MCF 10A (cell line): ENCODE data around the gene RBFOX2. TPM values are rescaled to one million over a fixed set of nuclear protein-coding genes. Genes with fewer than 3 reads are reported as not detected.

Experiments used
- BruUV-seq: library from RNA; stranded (reverse); fragments of 400-500 nt; replicated peaks from 2 replicates; lab custom pipeline; 2021; lab: Mats Ljungman, UMichigan
- CTCF ChIA-PET: fragments of 300-600 bp; sonication (Branson Sonifier 250); formaldehyde crosslinking; extraction: SDS; loops from one replicate; lab custom pipeline; 2021; ENCODE audit warnings: antibody characterized with exemption, inconsistent platforms; lab: Yijun Ruan, JAX
- POLR2A ChIA-PET: fragments of 300-600, 350-650 bp; sonication (Branson Sonifier 250); formaldehyde crosslinking; extraction: SDS; loops from one replicate; lab custom pipeline; 2020; ENCODE audit warnings: antibody characterized with exemption, inconsistent platforms; lab: Yijun Ruan, JAX
- DNase-seq: peaks from one replicate; pipeline ENCODE4 v3.0.0-alpha.2; 2018; ENCODE audit not compliant: unreplicated experiment
- H3K27ac Mint-ChIP-seq: one replicate; pipeline ENCODE4 v1.8.0; 2022; ENCODE audit warnings: mild to moderate bottlenecking, low read depth, mixed read lengths; ENCODE audit not compliant: unreplicated experiment
- H3K27me3 Mint-ChIP-seq: one replicate; pipeline ENCODE4 v1.8.0; 2022; ENCODE audit warnings: mixed read lengths; ENCODE audit not compliant: insufficient read depth, unreplicated experiment
- H3K36me3 Mint-ChIP-seq: one replicate; pipeline ENCODE4 v1.8.0; 2022; ENCODE audit warnings: mild to moderate bottlenecking, moderate library complexity, mixed read lengths; ENCODE audit not compliant: insufficient read depth, unreplicated experiment
- H3K4me1 Mint-ChIP-seq: one replicate; pipeline ENCODE4 v1.8.0; 2022; ENCODE audit warnings: mixed read lengths; ENCODE audit not compliant: insufficient read depth, unreplicated experiment
- H3K4me3 Mint-ChIP-seq: one replicate; pipeline ENCODE4 v1.8.0; 2022; ENCODE audit warnings: mild to moderate bottlenecking, moderate library complexity, mixed read lengths; ENCODE audit not compliant: unreplicated experiment
- H3K9me3 Mint-ChIP-seq: one replicate; pipeline ENCODE4 v1.8.0; 2022; ENCODE audit warnings: mixed read lengths; ENCODE audit not compliant: unreplicated experiment
- intact Hi-C: fragments of 100-400 bp; cut with micrococcal nuclease; formaldehyde crosslinking; loops from 2 replicates; pipeline ENCODE4 v1.14.1; 2022
- total RNA-seq: library from RNA; stranded (reverse); gene quantifications from 2 replicates; pipeline ENCODE4 v1.2.3, GENCODE V29; 2022
- TF ChIP-seq, protein P1 (sequence below): fragments of 200-600 bp; IDR thresholded peaks from one replicate; pipeline ENCODE4 v1.8.0; 2022; ENCODE audit warnings: antibody characterized with exemption, mild to moderate bottlenecking; ENCODE audit not compliant: unreplicated experiment

RBFOX2 gene
- total RNA-seq, 1 experiment from 2014 or later, result 89.4 TPM

DNA sequence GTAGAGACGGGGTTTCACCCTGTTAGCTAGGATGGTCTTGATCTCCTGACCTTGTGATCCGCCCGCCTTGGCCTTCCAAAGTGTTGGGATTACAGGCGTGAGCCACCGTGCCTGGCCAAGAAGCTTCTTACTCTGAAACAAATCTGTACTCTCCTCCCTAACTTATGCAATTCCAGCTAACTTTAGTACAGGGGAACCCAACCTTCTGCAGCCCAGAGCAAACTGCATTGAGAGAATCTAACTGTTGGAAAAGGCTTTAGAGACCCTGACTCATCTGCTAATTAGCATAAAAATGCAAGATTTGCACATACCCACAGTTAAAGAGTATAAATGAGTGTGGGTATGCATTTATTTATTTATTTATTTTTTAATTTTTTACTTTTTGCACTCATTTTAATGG, 246.1 kb downstream of the RBFOX2 start:
- Mint-ChIP-seq H3K4me3 (no peak overlapping the region), H3K9me3 (no peaks in the 10 kb centered on the region), H3K36me3 (peaks cover 27% of the 10 kb centered on the region), H3K4me1 (peaks cover 34% of the 10 kb centered on the region), H3K27ac (no peak overlapping the region), H3K27me3 (no peaks in the 10 kb centered on the region)
- CTCF ChIA-PET, result interaction anchor here (0.7 kb wide), 2 partner anchors 17 to 47 kb away, joined by 3 read pairs; no protein-coding TSS in a partner anchor
- BruUV-seq, result no TSS peak
- POLR2A ChIA-PET, result interaction anchor here (0.8 to 1.4 kb wide), 6 partner anchors 14 to 133 kb away, joined by 3 to 5 read pairs (median 4); no protein-coding TSS in a partner anchor
- intact Hi-C loops, result no loop called here
- DNase-seq, result peak; percentile 10
- TF ChIP-seq, protein P1, sequence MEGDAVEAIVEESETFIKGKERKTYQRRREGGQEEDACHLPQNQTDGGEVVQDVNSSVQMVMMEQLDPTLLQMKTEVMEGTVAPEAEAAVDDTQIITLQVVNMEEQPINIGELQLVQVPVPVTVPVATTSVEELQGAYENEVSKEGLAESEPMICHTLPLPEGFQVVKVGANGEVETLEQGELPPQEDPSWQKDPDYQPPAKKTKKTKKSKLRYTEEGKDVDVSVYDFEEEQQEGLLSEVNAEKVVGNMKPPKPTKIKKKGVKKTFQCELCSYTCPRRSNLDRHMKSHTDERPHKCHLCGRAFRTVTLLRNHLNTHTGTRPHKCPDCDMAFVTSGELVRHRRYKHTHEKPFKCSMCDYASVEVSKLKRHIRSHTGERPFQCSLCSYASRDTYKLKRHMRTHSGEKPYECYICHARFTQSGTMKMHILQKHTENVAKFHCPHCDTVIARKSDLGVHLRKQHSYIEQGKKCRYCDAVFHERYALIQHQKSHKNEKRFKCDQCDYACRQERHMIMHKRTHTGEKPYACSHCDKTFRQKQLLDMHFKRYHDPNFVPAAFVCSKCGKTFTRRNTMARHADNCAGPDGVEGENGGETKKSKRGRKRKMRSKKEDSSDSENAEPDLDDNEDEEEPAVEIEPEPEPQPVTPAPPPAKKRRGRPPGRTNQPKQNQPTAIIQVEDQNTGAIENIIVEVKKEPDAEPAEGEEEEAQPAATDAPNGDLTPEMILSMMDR, result no peak

DNA sequence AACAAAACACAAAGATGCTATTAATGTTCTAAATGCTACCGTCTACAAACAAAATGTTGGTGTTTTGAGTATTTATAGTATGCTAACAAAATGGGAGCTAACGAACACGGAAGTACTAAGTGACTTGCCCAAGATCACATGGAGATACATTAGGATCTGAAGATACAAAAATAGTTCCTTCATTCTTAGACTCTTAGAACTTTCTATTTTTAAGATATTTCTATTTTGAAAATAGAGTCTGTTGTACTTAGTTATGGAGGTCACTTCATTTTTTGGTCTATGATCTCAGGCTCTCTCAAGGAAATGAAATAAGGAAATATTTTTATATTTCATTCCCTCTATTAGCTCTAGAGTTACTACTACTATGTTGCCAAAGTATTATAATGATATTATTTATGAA, 246.7 kb downstream of the RBFOX2 start:
- peaks cover 37% of the 10 kb centered on the region for H3K4me1 Mint-ChIP-seq
- H3K27me3 Mint-ChIP-seq, result no peaks in the 10 kb centered on the region
- no peak overlapping the region for H3K4me3 Mint-ChIP-seq
- ChIA-PET POLR2A (interaction anchor here (0.7 to 1.4 kb wide), 7 partner anchors 15 to 134 kb away, joined by 3 to 5 read pairs (median 4); no protein-coding TSS in a partner anchor), CTCF (interaction anchor here (0.7 kb wide), 1 partner anchor 47 kb away, joined by 3 read pairs; no protein-coding TSS in a partner anchor)
- no TSS peak for BruUV-seq
- peaks cover 29% of the 10 kb centered on the region for H3K36me3 Mint-ChIP-seq
- TF ChIP-seq, protein P1, result no peak
- DNase-seq, result no peak
- no peak overlapping the region for H3K27ac Mint-ChIP-seq
- no peaks in the 10 kb centered on the region for H3K9me3 Mint-ChIP-seq
- intact Hi-C loops, result no loop called here

DNA sequence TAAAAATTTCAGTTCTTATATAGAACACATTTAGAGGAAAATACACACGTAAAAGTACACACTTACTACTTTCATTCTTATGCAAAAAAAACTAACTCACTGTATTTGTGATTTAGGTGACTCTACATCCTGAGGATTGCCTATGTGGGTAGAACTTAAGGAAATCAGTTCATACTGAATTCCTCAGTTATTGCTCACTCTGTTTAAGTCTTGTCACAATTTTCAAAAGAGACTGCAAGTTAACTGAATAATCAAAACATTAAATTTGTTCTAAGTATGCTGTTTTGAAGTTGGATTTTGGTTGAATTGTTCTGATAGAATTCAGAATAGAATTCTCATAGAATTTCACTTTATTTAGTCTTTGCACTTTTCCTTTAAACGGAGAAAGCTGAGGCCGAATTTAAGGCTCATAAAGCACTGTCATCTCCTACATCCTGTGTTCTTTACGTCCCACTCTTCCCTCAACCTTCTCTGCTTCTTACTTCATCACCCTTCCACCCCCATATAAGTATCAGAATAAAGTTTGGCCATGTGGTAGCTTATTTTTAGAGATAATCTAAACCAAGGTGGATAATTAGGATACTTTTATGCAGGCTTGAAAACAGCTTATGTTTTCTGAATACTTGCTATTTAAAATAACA, 251.2 kb downstream of the RBFOX2 start:
- TF ChIP-seq, protein P1, result no peak
- H3K4me3 Mint-ChIP-seq, result peak overlapping the region; percentile 6
- intact Hi-C loops, result loop anchor here (1.0 kb wide), 1 partner anchor 144 kb away; no protein-coding TSS in a partner anchor
- peak overlapping the region; percentile 83 for H3K27ac Mint-ChIP-seq
- H3K9me3 Mint-ChIP-seq, result no peaks in the 10 kb centered on the region
- ChIA-PET POLR2A (interaction anchor here (0.7 to 1.6 kb wide), 4 partner anchors 13 to 143 kb away, joined by 3 to 11 read pairs (median 4); no protein-coding TSS in a partner anchor), CTCF (interaction anchor here (0.6 to 0.7 kb wide), 2 partner anchors 71 to 167 kb away, joined by 3 to 4 read pairs; no protein-coding TSS in a partner anchor)
- peak; percentile 51 for DNase-seq
- no peaks in the 10 kb centered on the region for H3K27me3 Mint-ChIP-seq
- peaks cover 7% of the 10 kb centered on the region for H3K4me1 Mint-ChIP-seq
- BruUV-seq, result no TSS peak
- peaks cover 22% of the 10 kb centered on the region for H3K36me3 Mint-ChIP-seq

DNA sequence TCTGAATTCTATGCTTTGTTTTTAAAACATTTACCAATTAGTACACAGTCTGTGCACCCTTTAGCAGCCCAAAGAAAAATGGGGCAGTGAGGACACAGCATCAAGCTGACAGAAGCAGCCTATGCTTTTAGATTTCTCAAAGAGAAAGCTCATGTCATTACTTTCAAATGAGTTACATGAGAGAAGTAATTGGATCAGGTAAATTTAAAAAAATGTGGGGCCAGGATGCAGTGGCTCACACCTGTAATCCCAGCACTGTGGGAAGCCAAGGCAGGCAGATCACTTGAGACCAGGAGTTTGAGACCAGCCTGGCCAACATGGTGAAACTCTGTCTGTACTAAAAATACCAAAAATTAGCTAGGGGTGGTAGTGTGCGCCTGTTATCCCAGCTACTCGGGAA, 253.3 kb downstream of the RBFOX2 start:
- CTCF ChIA-PET, result interaction anchor here (1.1 to 1.6 kb wide), 2 partner anchors 62 to 147 kb away, joined by 3 to 6 read pairs; no protein-coding TSS in a partner anchor
- POLR2A ChIA-PET, result interaction anchor here (0.9 to 1.3 kb wide), 4 partner anchors 9 to 61 kb away, joined by 3 to 4 read pairs (median 4); no protein-coding TSS in a partner anchor
- Mint-ChIP-seq H3K27me3 (no peaks in the 10 kb centered on the region), H3K36me3 (peaks cover 15% of the 10 kb centered on the region), H3K4me3 (no peak overlapping the region), H3K4me1 (peaks cover 7% of the 10 kb centered on the region), H3K27ac (no peak overlapping the region), H3K9me3 (no peaks in the 10 kb centered on the region)
- intact Hi-C loops, result no loop called here
- TF ChIP-seq, protein P1, result no peak
- BruUV-seq, result no TSS peak
- no peak for DNase-seq
